Activated CD8-positive, alpha-beta T cell treated with anti-CD3 and anti-CD28 coated beads for 36 hours (primary cell): ENCODE measurements around the gene LCN9. TPM values are rescaled to one million over a fixed set of nuclear protein-coding genes. Genes with fewer than 3 reads are reported as not detected.
"Not testable (repeated sequence)": the region's sequence is repeated elsewhere in the genome, so short reads cannot be mapped to it uniquely, and the experiment has no call there.

Experiments used
- ATAC-seq: fragments of 200-7000 bp; cut with Tn5 transposase; one replicate; pipeline ENCODE4 v1.10.0; 2021; ENCODE audit warnings: mild to moderate bottlenecking, moderate library complexity
- CTCF ChIA-PET: fragments of 350-600 bp; sonication (Branson Sonifier 250); formaldehyde crosslinking; loops from one replicate; lab custom pipeline; 2021; ENCODE audit warnings: antibody characterized with exemption; lab: Charles Lee
- POLR2A ChIA-PET: fragments of 350-600 bp; sonication (Branson Sonifier 250); formaldehyde crosslinking; loops from one replicate; lab custom pipeline; 2021; ENCODE audit warnings: antibody characterized with exemption; lab: Charles Lee
- DNase-seq: peaks from one replicate; pipeline ENCODE4 v3.0.0-alpha.2; 2020
- H3K27ac Mint-ChIP-seq: one replicate; pipeline ENCODE4 v1.8.0; 2021; ENCODE audit warnings: mild to moderate bottlenecking, mixed read lengths
- H3K27me3 Mint-ChIP-seq: one replicate; pipeline ENCODE4 v1.8.0; 2021; ENCODE audit warnings: mixed read lengths
- H3K36me3 Mint-ChIP-seq: one replicate; pipeline ENCODE4 v1.8.0; 2021; ENCODE audit warnings: low read depth, mixed read lengths
- H3K4me1 Mint-ChIP-seq: one replicate; pipeline ENCODE4 v1.8.0; 2021; ENCODE audit warnings: low read depth, mixed read lengths
- H3K4me3 Mint-ChIP-seq: one replicate; pipeline ENCODE4 v1.8.0; 2021; ENCODE audit warnings: mild to moderate bottlenecking, moderate library complexity, mixed read lengths
- H3K9me3 Mint-ChIP-seq: one replicate; pipeline ENCODE4 v1.8.0; 2021; ENCODE audit warnings: mixed read lengths
- intact Hi-C: fragments of 100-400 bp; cut with micrococcal nuclease; formaldehyde crosslinking; loops from one replicate; pipeline ENCODE4 v1.10.0; 2022
- total RNA-seq, 2 experiments: library from RNA; stranded (reverse); gene quantifications; one replicate each; pipeline ENCODE4 v1.2.3, GENCODE V29; 2021
- TF ChIP-seq, protein P1 (sequence below): fragments of 200-600 bp; IDR thresholded peaks from one replicate; pipeline ENCODE4 v1.8.0; 2022; ENCODE audit warnings: antibody characterized with exemption, mild to moderate bottlenecking

Gene LCN9
- total RNA-seq, 2 experiments from 2014 or later: not detected

DNA sequence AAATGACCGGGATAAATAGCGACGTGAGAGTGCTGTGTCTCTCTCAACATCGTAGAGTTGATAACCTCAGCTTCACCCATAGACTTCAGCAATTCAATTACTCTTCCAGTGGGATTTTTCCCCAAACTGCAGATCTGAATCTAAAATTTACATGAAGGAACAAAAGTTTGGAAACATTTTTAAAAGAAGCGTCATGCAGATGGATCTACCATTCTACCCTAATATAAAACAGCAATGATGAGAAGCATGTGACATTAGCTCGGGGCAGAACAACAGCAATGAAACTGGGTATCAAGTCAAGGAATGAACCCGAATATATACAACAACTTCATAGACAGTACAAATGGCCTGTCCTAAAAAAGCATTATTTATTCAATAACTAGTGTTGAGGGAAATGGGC lies 42.6 kb upstream of the LCN9 start:
- intact Hi-C loops: no loop called here
- H3K27ac Mint-ChIP-seq: no peak overlapping the region
- TF ChIP-seq, protein P1, sequence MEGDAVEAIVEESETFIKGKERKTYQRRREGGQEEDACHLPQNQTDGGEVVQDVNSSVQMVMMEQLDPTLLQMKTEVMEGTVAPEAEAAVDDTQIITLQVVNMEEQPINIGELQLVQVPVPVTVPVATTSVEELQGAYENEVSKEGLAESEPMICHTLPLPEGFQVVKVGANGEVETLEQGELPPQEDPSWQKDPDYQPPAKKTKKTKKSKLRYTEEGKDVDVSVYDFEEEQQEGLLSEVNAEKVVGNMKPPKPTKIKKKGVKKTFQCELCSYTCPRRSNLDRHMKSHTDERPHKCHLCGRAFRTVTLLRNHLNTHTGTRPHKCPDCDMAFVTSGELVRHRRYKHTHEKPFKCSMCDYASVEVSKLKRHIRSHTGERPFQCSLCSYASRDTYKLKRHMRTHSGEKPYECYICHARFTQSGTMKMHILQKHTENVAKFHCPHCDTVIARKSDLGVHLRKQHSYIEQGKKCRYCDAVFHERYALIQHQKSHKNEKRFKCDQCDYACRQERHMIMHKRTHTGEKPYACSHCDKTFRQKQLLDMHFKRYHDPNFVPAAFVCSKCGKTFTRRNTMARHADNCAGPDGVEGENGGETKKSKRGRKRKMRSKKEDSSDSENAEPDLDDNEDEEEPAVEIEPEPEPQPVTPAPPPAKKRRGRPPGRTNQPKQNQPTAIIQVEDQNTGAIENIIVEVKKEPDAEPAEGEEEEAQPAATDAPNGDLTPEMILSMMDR: no peak
- no peaks in the 10 kb centered on the region for H3K36me3 Mint-ChIP-seq
- DNase-seq: no peak
- peaks cover 2% of the 10 kb centered on the region for H3K27me3 Mint-ChIP-seq
- no peaks in the 10 kb centered on the region for H3K4me1 Mint-ChIP-seq
- POLR2A ChIA-PET: no interaction called here
- no peak for ATAC-seq
- H3K4me3 Mint-ChIP-seq: no peak overlapping the region
- CTCF ChIA-PET: interaction anchor here (1.5 kb wide), 1 partner anchor 17 kb away, joined by 3 read pairs; no protein-coding TSS in a partner anchor
- H3K9me3 Mint-ChIP-seq: no peaks in the 10 kb centered on the region

DNA sequence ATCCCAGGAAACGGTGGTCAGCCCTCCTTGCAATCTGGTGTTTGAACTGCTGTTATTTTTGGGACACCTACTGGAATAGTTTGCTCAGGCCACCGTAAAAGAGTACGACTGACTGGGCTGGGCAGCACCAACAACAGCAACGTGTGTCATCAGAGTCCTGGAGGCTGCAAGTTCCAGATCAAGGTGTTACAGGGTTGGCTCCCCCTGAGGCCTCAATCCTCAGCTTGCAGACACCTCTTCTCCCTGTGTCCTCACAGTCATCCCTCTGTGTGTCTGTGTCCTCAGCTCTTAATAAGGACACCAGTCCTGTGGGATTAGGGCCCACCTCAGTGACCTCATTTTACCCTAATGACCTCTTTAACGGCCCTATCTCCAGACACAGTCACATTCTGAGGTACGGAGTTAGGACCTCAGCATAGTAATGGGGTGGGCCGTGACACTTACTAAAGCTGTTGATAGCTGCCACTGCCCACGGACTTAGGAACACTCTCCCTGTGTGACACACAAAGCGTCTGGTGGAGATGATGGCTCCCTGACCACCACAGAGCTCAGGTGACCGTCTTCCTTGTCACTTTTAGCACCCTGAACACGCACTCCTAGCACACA lies 40.6 kb upstream of the LCN9 start:
- Mint-ChIP-seq H3K27ac (no peak overlapping the region), H3K4me3 (no peak overlapping the region), H3K36me3 (no peaks in the 10 kb centered on the region), H3K27me3 (peaks cover 11% of the 10 kb centered on the region), H3K4me1 (no peaks in the 10 kb centered on the region), H3K9me3 (peaks cover 9% of the 10 kb centered on the region)
- TF ChIP-seq, protein P1: no peak
- intact Hi-C loops: no loop called here
- ChIA-PET CTCF (interaction anchor here (0.6 to 1.5 kb wide), 2 partner anchors 19 to 198 kb away, joined by 3 to 4 read pairs; no protein-coding TSS in a partner anchor), POLR2A (no interaction called here)
- DNase-seq (no peak), ATAC-seq (no peak)

- no peak for ATAC-seq
- no peak for DNase-seq
- no peak overlapping the region for H3K27ac Mint-ChIP-seq
- intact Hi-C loops: no loop called here
- TF ChIP-seq, protein P1: no peak
- POLR2A ChIA-PET: no interaction called here
- CTCF ChIA-PET: no interaction called here
- H3K36me3 Mint-ChIP-seq: no peaks in the 10 kb centered on the region
- no peaks in the 10 kb centered on the region for H3K4me1 Mint-ChIP-seq
- peaks cover 11% of the 10 kb centered on the region for H3K27me3 Mint-ChIP-seq
- peaks cover 16% of the 10 kb centered on the region for H3K9me3 Mint-ChIP-seq
- H3K4me3 Mint-ChIP-seq: no peak overlapping the region
These were observed 38.8 kb upstream of the LCN9 start for GRCh38 chr9:135624282-135624681.

DNA sequence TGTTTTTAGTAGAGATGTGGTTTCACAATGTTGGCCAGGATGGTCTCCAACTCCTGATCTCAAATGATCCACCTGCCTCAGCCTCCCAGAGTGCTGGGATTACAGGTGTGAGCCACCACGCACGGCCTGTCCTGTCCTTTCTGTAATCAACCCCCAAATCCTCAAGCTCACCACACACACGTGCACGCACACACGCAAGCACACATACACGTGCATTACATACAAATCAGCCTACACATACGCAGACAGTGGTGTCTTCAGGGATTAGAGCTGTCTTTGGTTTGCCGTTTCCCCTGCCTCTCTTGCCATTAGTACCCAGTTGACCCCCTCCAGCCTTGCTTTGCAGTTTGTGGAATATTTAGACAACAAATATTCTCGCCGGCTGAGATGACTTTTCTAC lies 30.3 kb upstream of the LCN9 start:
- H3K4me3 Mint-ChIP-seq: no peak overlapping the region
- DNase-seq (no peak), ATAC-seq (no peak)
- no peak overlapping the region for H3K27ac Mint-ChIP-seq
- TF ChIP-seq, protein P1: no peak
- peaks cover 12% of the 10 kb centered on the region for H3K27me3 Mint-ChIP-seq
- no peaks in the 10 kb centered on the region for H3K36me3 Mint-ChIP-seq
- peaks cover 8% of the 10 kb centered on the region for H3K9me3 Mint-ChIP-seq
- intact Hi-C loops: no loop called here
- ChIA-PET CTCF (no interaction called here), POLR2A (no interaction called here)
- no peaks in the 10 kb centered on the region for H3K4me1 Mint-ChIP-seq

DNA sequence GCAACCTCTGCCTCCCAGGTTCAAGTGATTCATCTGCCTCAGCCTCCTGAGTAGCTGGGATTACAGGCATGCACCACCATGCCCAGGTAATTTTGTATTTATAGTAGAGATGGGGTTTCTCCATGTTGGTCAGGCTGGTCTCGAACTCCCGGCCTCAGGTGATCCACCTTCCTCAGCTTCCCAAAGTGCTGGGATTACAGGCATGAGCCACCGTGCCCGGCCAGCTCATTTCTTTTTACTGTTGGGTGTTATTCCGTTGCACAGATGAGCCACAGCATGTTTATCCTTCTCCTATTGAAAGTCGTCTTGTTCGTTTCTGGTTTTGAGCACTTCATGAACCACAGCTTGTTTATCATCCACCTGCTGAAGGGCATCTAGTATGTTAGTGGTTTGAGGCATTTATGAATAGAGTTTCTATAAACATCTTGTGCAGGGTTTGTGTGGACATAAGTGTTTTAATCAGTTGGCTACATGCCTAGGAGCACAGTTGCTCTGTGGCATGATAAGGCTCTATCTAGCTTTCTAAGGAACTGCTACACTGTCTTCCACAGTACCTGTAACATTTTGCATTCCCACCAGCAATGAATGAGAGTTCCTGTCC lies 26.1 kb upstream of the LCN9 start:
- H3K36me3 Mint-ChIP-seq, CTCF ChIA-PET, ATAC-seq, intact Hi-C loops, H3K4me3 Mint-ChIP-seq, DNase-seq, H3K27ac Mint-ChIP-seq, H3K4me1 Mint-ChIP-seq, POLR2A ChIA-PET, H3K9me3 Mint-ChIP-seq: not testable (repeated sequence)
- H3K27me3 Mint-ChIP-seq: peaks cover 14% of the 10 kb centered on the region
